Right lobe of liver (tissue), 4 donors: Measurements from ENCODE around the gene S1PR4.

Experiments used
- POLR2A ChIP-seq: fragments of 450-650 bp; IDR thresholded peaks from one replicate; pipeline ENCODE4 v1.6.1; 2017; ENCODE audit warnings: antibody characterized with exemption, mild to moderate bottlenecking
- TF ChIP-seq, protein P1 (sequence below), 4 donors: fragments of 200-600 bp in 3 of 4; fragments of 450-650 bp in 1 of 4; IDR thresholded peaks; one replicate each; pipeline versions ENCODE4 v1.5.1 to v1.8.0; 2016 to 2022; ENCODE audit warnings: antibody characterized with exemption in 4 of 4, mild to moderate bottlenecking in 2 of 4
- donor health status: DM: no; HTN: no; CAD: no.
- donor health status: DM: no; HTN: no; CAD: no.
- donor health status: DM: no; HTN: yes; CAD: no.

DNA sequence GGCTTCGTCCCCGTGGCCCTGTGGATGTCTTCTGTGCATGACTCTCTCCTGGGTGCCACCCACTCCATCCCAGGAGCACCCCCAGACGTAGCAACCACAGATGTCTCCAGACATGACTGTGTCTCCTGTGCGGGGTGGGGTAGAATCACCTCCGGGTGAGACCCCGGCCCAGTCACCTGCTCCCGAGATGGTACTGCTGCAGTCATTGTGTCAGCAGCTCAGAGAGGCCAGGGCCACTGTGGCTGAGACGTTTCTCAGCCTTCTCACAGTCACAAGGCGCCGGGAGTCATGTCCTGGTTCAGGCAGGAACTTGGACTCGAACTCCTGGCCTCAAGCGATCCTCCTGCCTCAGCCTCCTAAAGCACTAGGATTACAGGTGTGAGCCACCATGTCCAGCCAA is 23.8 kb downstream of the S1PR4 start:
- TF ChIP-seq, protein P1, sequence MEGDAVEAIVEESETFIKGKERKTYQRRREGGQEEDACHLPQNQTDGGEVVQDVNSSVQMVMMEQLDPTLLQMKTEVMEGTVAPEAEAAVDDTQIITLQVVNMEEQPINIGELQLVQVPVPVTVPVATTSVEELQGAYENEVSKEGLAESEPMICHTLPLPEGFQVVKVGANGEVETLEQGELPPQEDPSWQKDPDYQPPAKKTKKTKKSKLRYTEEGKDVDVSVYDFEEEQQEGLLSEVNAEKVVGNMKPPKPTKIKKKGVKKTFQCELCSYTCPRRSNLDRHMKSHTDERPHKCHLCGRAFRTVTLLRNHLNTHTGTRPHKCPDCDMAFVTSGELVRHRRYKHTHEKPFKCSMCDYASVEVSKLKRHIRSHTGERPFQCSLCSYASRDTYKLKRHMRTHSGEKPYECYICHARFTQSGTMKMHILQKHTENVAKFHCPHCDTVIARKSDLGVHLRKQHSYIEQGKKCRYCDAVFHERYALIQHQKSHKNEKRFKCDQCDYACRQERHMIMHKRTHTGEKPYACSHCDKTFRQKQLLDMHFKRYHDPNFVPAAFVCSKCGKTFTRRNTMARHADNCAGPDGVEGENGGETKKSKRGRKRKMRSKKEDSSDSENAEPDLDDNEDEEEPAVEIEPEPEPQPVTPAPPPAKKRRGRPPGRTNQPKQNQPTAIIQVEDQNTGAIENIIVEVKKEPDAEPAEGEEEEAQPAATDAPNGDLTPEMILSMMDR (IDR thresholded peaks at IDR 0.05), result no peak
- no peak for TF ChIP-seq POLR2A
